Erythroblast (primary cell): ENCODE data around the gene HEMGN.
"Not testable (repeated sequence)": the region's sequence is repeated elsewhere in the genome, so short reads cannot be mapped to it uniquely, and the experiment has no call there.

Experiments
- GATA1 ChIP-seq: IDR thresholded peaks from 2 replicates; pipeline ENCODE4 v1.6.1; 2011; ENCODE audit warnings: low read depth, mild to moderate bottlenecking, control low read depth, low read length, moderate library complexity
- POLR2A ChIP-seq: IDR thresholded peaks from 2 replicates; pipeline ENCODE4 v1.6.1; 2011; ENCODE audit warnings: mild to moderate bottlenecking, low read length

GRCh38 chr9:97947094-97947493 is 9.1 kb upstream of the HEMGN start:
- TF ChIP-seq POLR2A, GATA1: not testable (repeated sequence)
